GM10266 (cell line): Measurements from ENCODE around the gene KCNMA1.

Experiments
- DNase-seq: peaks from one replicate; pipeline ENCODE4 v3.0.0; 2012; ENCODE audit errors: extremely low spot score
- TF ChIP-seq, protein P1 (sequence below): IDR thresholded peaks from 2 replicates; pipeline ENCODE4 v1.5.1; 2012; ENCODE audit warnings: mild to moderate bottlenecking, low read depth; ENCODE audit not compliant: control insufficient read depth, insufficient read depth; ENCODE audit errors: missing control alignments

The KCNMA1 gene

GRCh38 chr10:77085344-77085743 lies 552.3 kb downstream of the KCNMA1 start:
- TF ChIP-seq, protein P1, sequence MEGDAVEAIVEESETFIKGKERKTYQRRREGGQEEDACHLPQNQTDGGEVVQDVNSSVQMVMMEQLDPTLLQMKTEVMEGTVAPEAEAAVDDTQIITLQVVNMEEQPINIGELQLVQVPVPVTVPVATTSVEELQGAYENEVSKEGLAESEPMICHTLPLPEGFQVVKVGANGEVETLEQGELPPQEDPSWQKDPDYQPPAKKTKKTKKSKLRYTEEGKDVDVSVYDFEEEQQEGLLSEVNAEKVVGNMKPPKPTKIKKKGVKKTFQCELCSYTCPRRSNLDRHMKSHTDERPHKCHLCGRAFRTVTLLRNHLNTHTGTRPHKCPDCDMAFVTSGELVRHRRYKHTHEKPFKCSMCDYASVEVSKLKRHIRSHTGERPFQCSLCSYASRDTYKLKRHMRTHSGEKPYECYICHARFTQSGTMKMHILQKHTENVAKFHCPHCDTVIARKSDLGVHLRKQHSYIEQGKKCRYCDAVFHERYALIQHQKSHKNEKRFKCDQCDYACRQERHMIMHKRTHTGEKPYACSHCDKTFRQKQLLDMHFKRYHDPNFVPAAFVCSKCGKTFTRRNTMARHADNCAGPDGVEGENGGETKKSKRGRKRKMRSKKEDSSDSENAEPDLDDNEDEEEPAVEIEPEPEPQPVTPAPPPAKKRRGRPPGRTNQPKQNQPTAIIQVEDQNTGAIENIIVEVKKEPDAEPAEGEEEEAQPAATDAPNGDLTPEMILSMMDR = no peak

DNA sequence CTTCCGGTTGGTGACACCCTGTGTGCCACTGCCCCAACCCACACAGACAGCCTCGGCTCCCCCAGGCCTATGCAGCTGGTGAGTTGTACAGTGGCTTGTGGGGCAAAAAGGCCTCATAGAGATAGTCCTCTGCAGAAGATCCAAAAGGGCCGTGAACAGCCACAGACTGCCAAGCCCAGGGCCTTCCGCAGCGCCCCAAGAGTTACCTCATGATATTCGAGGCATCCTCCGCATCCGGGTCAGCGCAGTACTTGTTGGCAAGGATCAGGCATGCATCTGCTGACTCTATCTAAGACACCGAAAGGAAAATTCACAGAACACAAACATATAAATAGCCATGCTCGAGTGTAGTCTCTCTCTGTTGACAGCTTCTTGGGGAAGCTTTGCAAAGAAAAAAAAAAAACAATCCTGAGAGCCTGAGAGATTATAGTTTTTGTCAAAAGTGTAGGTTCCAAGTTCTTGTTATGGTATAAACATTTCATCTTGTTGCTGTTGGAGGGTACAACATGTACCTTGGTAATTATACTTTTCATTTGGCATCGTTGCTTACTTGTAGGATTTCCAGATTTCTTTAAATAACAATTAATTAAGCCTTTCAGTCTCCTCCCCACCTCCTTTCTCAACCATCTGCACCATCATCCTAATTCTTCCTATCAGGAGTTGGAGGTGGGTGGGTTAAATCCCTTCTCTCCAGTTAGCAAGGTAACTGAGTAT lies 553.0 kb downstream of the KCNMA1 start:
- TF ChIP-seq, protein P1 = no peak
- no peak for DNase-seq

More at GRCh38 chr10:77085344-77085743, 552.3 kb downstream of the KCNMA1 start:
- no peak for DNase-seq

DNA sequence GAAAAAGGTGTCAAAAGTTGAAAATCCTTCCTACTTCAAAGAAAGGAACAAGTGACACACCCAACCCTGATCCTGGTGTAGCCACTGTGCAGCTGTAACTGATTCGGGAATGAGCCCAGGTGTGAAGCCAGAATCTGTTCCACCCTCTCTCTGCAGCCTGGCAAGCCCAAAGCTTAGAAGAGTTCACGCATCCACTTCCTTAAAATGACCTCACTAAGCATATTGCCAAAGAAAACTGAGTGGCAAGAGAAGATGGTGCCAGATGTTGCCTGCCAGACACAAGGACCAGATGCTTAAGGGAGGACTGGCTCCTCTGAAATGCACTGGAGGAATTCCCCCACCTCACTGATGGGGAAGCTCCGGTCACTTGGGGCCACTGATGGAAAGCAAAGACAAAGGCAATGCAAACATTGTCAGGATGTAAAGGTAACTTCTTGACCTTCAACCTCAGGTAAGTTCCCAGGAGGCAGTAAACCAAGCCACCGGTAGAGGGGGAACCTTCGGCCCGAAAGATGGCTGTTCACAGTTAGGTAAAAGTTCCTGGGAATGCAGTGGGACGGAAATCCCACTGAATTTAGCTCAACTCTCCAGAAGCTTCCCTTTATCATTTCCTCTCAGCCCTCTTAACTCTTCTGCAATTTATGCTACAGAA lies 554.9 kb downstream of the KCNMA1 start:
- DNase-seq = no peak
- TF ChIP-seq, protein P1 = no peak

DNA sequence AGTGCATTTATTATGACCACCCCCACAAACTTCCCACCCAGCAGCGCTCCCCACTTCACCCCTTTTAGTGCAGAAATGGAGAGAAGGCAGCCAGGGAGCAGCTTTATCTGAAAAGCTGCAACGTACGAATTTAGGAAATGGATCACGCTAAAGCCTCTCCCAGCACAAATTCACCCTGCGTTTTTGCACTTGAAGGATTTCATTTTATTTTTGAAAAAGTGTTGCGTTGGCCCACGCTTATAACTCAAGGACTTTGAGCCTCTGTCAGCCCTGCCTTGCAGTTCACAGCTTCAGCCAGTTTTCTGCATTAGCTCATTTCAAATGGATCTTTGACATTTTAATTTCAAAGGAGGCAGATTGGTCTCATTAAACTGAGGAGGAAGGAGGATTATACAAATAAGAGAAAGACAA lies 556.1 kb downstream of the KCNMA1 start:
- DNase-seq = no peak

GRCh38 chr10:77080361-77081027 lies 557.1 kb downstream of the KCNMA1 start:
- TF ChIP-seq, protein P1 = no peak

More for the DNA sequence above, 556.1 kb downstream of the KCNMA1 start:
- TF ChIP-seq, protein P1 = no peak

GRCh38 chr10:77079592-77080300 lies 557.9 kb downstream of the KCNMA1 start:
- no peak for DNase-seq
- TF ChIP-seq, protein P1 = no peak

More at GRCh38 chr10:77080361-77081027, 557.1 kb downstream of the KCNMA1 start:
- no peak for DNase-seq
